ENCODE data around the gene CTNNBIP1. TPM values are rescaled to one million over a fixed set of nuclear protein-coding genes. Genes with fewer than 3 reads are reported as not detected.
A peak's percentile ranks its signal among the peaks of the same experiment; 100 is the strongest.

Gene CTNNBIP1
- total and polyA plus RNA-seq, 4 experiments from 2014 or later, result 6.3 to 10.1 (median 9.5) TPM

GRCh38 chr1:9822897-9823692 is 87.0 kb downstream of the CTNNBIP1 start:
- DNase-seq, result peak in 4 of 5 donors; percentile 9 to 49 (median 22)
- peak overlapping the region; percentile 62 to 97 (median 94) for H3K27ac Mint-ChIP-seq
- H3K4me1 Mint-ChIP-seq, result peaks cover 25 to 71% (median 41%) of the 10 kb centered on the region in 4 donors
- ChIA-PET CTCF (ENCODE audit: partially characterized antibody) (interaction anchor here (0.9 kb wide), 1 partner anchor 39 kb away, joined by 5 read pairs; no protein-coding TSS in a partner anchor), POLR2A (ENCODE audit: partially characterized antibody) (interaction anchor here (0.5 to 1.8 kb wide), 6 partner anchors 15 to 193 kb away, joined by 3 to 8 read pairs (median 4); partner anchors contain the start of gene PIK3CD)
- no peaks in the 10 kb centered on the region for H3K9me3 ChIP-seq (ENCODE audit: control insufficient read depth in 1 of 2, low read length in 2 of 2)
- H3K36me3 ChIP-seq (ENCODE audit: insufficient read depth, low read length), result no peaks in the 10 kb centered on the region
- H3K4me3 Mint-ChIP-seq, result peak overlapping the region; percentile 94 to 99 (median 97)
- H3K27ac ChIP-seq (ENCODE audit: low read depth, low read length), result peak overlapping the region; percentile 55
- H3K4me1 ChIP-seq (ENCODE audit: insufficient read depth, low read length), result peaks cover 55% of the 10 kb centered on the region
- H3K27me3 ChIP-seq (ENCODE audit: insufficient read depth, low read length), result no peaks in the 10 kb centered on the region
- intact Hi-C loops (cut with micrococcal nuclease), result loop anchor here (1.0 to 2.0 kb wide), 4 partner anchors 39 to 235 kb away; partner anchors contain the start of genes TMEM201 and UBE4B
- peaks cover 0 to 5% (median 0%) of the 10 kb centered on the region in 8 donors for H3K9me3 Mint-ChIP-seq
- no peaks in the 10 kb centered on the region for H3K27me3 Mint-ChIP-seq
- peaks cover 0 to 7% of the 10 kb centered on the region in 2 donors for H3K36me3 Mint-ChIP-seq
- peak overlapping the region; percentile 73 to 76 for H3K4me3 ChIP-seq (ENCODE audit: low read length in 2 of 2)

DNA sequence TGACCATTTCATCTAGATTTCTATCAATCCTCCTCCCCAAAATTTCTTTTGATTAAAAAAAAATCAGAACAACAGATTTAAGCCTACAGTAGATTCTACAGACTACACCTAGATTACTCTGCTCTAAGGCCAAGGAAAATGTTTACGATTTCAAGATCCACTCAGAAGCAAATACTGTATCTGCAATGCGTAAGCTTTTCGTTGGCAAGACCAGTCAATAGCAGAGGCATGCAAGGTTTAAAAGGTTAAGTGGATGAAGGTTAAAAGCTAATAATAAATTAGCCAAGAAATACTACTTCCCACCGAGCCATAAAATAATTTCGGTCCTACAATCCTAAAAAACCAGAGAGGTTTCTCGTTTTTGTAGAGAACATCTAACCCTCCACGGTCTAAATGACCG is 87.6 kb downstream of the CTNNBIP1 start:
- Mint-ChIP-seq H3K27ac (peak overlapping the region; percentile 62 to 97 (median 94)), H3K27me3 (no peaks in the 10 kb centered on the region), H3K36me3 (peaks cover 0 to 7% of the 10 kb centered on the region in 2 donors), H3K4me1 (peaks cover 25 to 66% (median 40%) of the 10 kb centered on the region in 4 donors), H3K9me3 (peaks cover 0 to 5% (median 0%) of the 10 kb centered on the region in 8 donors), H3K4me3 (peak overlapping the region; percentile 94 to 99 (median 97))
- H3K9me3 ChIP-seq (ENCODE audit: control insufficient read depth in 1 of 2, low read length in 2 of 2), result no peaks in the 10 kb centered on the region
- intact Hi-C loops (cut with micrococcal nuclease), result loop anchor here (2.0 kb wide), 1 partner anchor 210 kb away; the partner anchor contains the start of gene UBE4B
- peak overlapping the region; percentile 73 to 76 for H3K4me3 ChIP-seq (ENCODE audit: low read length in 2 of 2)
- peaks cover 55% of the 10 kb centered on the region for H3K4me1 ChIP-seq (ENCODE audit: insufficient read depth, low read length)
- ChIA-PET POLR2A (ENCODE audit: partially characterized antibody) (interaction anchor here (0.5 to 1.0 kb wide), 4 partner anchors 14 to 23 kb away, joined by 3 to 5 read pairs (median 3); no protein-coding TSS in a partner anchor), CTCF (ENCODE audit: partially characterized antibody) (interaction anchor here (0.9 kb wide), 1 partner anchor 38 kb away, joined by 5 read pairs; no protein-coding TSS in a partner anchor)
- H3K27ac ChIP-seq (ENCODE audit: low read depth, low read length), result peak overlapping the region; percentile 55
- H3K27me3 ChIP-seq (ENCODE audit: insufficient read depth, low read length), result no peaks in the 10 kb centered on the region
- no peaks in the 10 kb centered on the region for H3K36me3 ChIP-seq (ENCODE audit: insufficient read depth, low read length)
- DNase-seq, result no peak

DNA sequence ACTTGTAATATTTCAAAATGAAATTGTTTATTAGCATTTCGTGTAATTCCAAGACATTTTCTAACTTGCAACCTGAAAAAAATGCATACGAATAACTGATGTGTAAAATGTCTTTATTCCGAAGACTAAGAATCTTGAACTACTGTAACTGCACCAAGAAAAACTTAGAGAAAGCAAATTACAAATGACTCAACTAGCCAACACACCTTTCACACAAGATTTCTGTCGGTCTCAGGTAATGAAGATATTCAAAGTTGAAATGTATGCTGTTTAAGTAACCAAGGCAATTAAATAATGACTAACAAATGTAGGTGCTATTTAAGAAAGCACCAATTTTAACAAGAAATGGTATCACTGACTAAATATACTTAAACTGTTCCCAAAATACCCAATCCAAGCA is 88.4 kb downstream of the CTNNBIP1 start:
- ChIA-PET POLR2A (ENCODE audit: partially characterized antibody) (interaction anchor here (0.9 kb wide), 1 partner anchor 21 kb away, joined by 6 read pairs; no protein-coding TSS in a partner anchor), CTCF (ENCODE audit: partially characterized antibody) (interaction anchor here (1.0 kb wide), 1 partner anchor 37 kb away, joined by 3 read pairs; no protein-coding TSS in a partner anchor)
- intact Hi-C loops (cut with micrococcal nuclease), result loop anchor here (2.0 kb wide), 1 partner anchor 211 kb away; the partner anchor contains the start of gene UBE4B
- Histone ChIP-seq H3K27me3 (ENCODE audit: insufficient read depth, low read length) (no peaks in the 10 kb centered on the region), H3K36me3 (ENCODE audit: insufficient read depth, low read length) (no peaks in the 10 kb centered on the region), H3K4me3 (ENCODE audit: low read length in 2 of 2) (no peak overlapping the region), H3K4me1 (ENCODE audit: insufficient read depth, low read length) (peaks cover 55% of the 10 kb centered on the region), H3K27ac (ENCODE audit: low read depth, low read length) (no peak overlapping the region), H3K9me3 (ENCODE audit: control insufficient read depth in 1 of 2, low read length in 2 of 2) (no peaks in the 10 kb centered on the region)
- H3K27ac Mint-ChIP-seq, result peak overlapping the region in 3 of 7 donors; percentile 17 to 97 (median 95)
- peaks cover 25 to 63% (median 43%) of the 10 kb centered on the region in 4 donors for H3K4me1 Mint-ChIP-seq
- peaks cover 0 to 7% of the 10 kb centered on the region in 2 donors for H3K36me3 Mint-ChIP-seq
- peaks cover 0 to 5% (median 0%) of the 10 kb centered on the region in 8 donors for H3K9me3 Mint-ChIP-seq
- no peak for DNase-seq
- no peaks in the 10 kb centered on the region for H3K27me3 Mint-ChIP-seq
- H3K4me3 Mint-ChIP-seq, result peak overlapping the region; percentile 94 to 99 (median 97)

DNA sequence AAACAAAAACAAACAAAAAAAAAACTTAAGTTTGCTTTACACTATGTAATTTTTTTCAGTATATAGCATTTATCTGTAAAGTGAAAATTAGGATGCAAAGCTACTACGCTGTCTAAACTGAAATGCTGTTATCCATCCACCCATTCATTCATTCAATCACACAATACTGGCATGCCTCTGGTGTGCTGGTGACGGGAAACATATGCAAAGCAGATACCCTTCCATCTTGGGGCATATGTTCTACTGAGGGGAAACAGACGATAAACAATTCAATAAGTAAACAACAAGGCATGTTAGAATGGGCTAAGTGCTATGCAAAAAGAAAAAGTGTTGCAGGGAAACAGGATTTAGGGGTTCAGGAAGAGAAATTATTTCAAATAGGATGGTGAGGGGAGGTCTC is 89.5 kb downstream of the CTNNBIP1 start:
- Histone ChIP-seq H3K27me3 (ENCODE audit: insufficient read depth, low read length) (no peaks in the 10 kb centered on the region), H3K4me3 (ENCODE audit: low read length in 2 of 2) (no peak overlapping the region), H3K27ac (ENCODE audit: low read depth, low read length) (no peak overlapping the region), H3K36me3 (ENCODE audit: insufficient read depth, low read length) (no peaks in the 10 kb centered on the region), H3K4me1 (ENCODE audit: insufficient read depth, low read length) (peaks cover 51% of the 10 kb centered on the region), H3K9me3 (ENCODE audit: control insufficient read depth in 1 of 2, low read length in 2 of 2) (no peaks in the 10 kb centered on the region)
- CTCF ChIA-PET (ENCODE audit: partially characterized antibody), result interaction anchor here (0.7 to 1.2 kb wide), 2 partner anchors 8 to 17 kb away, joined by 3 to 4 read pairs; no protein-coding TSS in a partner anchor
- Mint-ChIP-seq H3K9me3 (peaks cover 0 to 5% (median 0%) of the 10 kb centered on the region in 8 donors), H3K27ac (peak overlapping the region in 1 of 7 donors; percentile 5), H3K36me3 (peaks cover 0 to 10% of the 10 kb centered on the region in 2 donors), H3K27me3 (no peaks in the 10 kb centered on the region), H3K4me3 (peak overlapping the region in 3 of 8 donors; percentile 22 to 69 (median 35)), H3K4me1 (peaks cover 21 to 56% (median 44%) of the 10 kb centered on the region in 4 donors)
- POLR2A ChIA-PET (ENCODE audit: partially characterized antibody), result interaction anchor here (1.1 kb wide), 1 partner anchor 21 kb away, joined by 3 read pairs; no protein-coding TSS in a partner anchor
- intact Hi-C loops (cut with micrococcal nuclease), result no loop called here
- no peak for DNase-seq

DNA sequence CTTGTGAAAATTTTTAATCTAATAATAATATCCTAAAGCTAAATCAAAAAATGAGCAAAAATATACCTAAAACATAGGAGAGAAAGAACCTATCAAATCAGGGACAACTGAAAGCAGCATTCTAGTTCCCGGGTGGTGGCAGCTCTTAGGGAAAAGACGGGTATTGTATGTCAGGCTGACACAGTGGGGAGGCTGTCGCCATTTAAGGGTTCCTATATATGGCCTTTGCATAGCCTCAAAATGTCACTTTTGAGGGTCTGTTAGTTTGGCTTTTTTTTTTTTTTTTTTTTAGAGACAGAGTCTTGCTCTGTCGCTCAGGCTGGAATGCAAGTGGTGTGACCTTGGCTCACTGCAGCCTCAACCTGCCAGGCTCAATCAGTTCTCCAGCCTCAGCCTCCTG is 92.3 kb downstream of the CTNNBIP1 start:
- H3K4me1 Mint-ChIP-seq, result peaks cover 22 to 60% (median 43%) of the 10 kb centered on the region in 4 donors
- Histone ChIP-seq H3K4me3 (ENCODE audit: low read length in 2 of 2) (no peak overlapping the region), H3K27me3 (ENCODE audit: insufficient read depth, low read length) (no peaks in the 10 kb centered on the region), H3K36me3 (ENCODE audit: insufficient read depth, low read length) (no peaks in the 10 kb centered on the region), H3K27ac (ENCODE audit: low read depth, low read length) (no peak overlapping the region), H3K4me1 (ENCODE audit: insufficient read depth, low read length) (peaks cover 46% of the 10 kb centered on the region), H3K9me3 (ENCODE audit: control insufficient read depth in 1 of 2, low read length in 2 of 2) (no peaks in the 10 kb centered on the region)
- peaks cover 0 to 2% (median 0%) of the 10 kb centered on the region in 8 donors for H3K9me3 Mint-ChIP-seq
- H3K4me3 Mint-ChIP-seq, result no peak overlapping the region
- intact Hi-C loops (cut with micrococcal nuclease), result no loop called here
- no peaks in the 10 kb centered on the region for H3K27me3 Mint-ChIP-seq
- CTCF ChIA-PET (ENCODE audit: partially characterized antibody), result interaction anchor here (0.6 to 2.0 kb wide), 3 partner anchors 33 to 52 kb away, joined by 3 to 6 read pairs (median 3); no protein-coding TSS in a partner anchor
- no peak for DNase-seq
- POLR2A ChIA-PET (ENCODE audit: partially characterized antibody), result no interaction called here
- peaks cover 0 to 9% of the 10 kb centered on the region in 2 donors for H3K36me3 Mint-ChIP-seq
- no peak overlapping the region for H3K27ac Mint-ChIP-seq

GRCh38 chr1:9816199-9816598 is 93.9 kb downstream of the CTNNBIP1 start:
- peak overlapping the region in 1 of 8 donors; percentile 46 for H3K4me3 Mint-ChIP-seq
- H3K4me1 Mint-ChIP-seq, result peaks cover 19 to 58% (median 37%) of the 10 kb centered on the region in 4 donors
- no peaks in the 10 kb centered on the region for H3K27me3 Mint-ChIP-seq
- peak overlapping the region in 1 of 7 donors; percentile 39 for H3K27ac Mint-ChIP-seq
- H3K27me3 ChIP-seq (ENCODE audit: insufficient read depth, low read length), result no peaks in the 10 kb centered on the region
- no peak overlapping the region for H3K4me3 ChIP-seq (ENCODE audit: low read length in 2 of 2)
- intact Hi-C loops (cut with micrococcal nuclease), result no loop called here
- H3K36me3 Mint-ChIP-seq, result peaks cover 0 to 8% of the 10 kb centered on the region in 2 donors
- no peak overlapping the region for H3K27ac ChIP-seq (ENCODE audit: low read depth, low read length)
- ChIA-PET CTCF (ENCODE audit: partially characterized antibody) (interaction anchor here (0.8 to 1.0 kb wide), 2 partner anchors 57 to 114 kb away, joined by 3 read pairs; no protein-coding TSS in a partner anchor), POLR2A (ENCODE audit: partially characterized antibody) (interaction anchor here (1.6 kb wide), 1 partner anchor 11 kb away, joined by 4 read pairs; no protein-coding TSS in a partner anchor)
- peaks cover 40% of the 10 kb centered on the region for H3K4me1 ChIP-seq (ENCODE audit: insufficient read depth, low read length)
- H3K9me3 Mint-ChIP-seq, result no peaks in the 10 kb centered on the region
- DNase-seq, result no peak
- no peaks in the 10 kb centered on the region for H3K9me3 ChIP-seq (ENCODE audit: control insufficient read depth in 1 of 2, low read length in 2 of 2)
- no peaks in the 10 kb centered on the region for H3K36me3 ChIP-seq (ENCODE audit: insufficient read depth, low read length)
